ENCODE results near the gene RAD51AP2. TPM values are rescaled to one million over a fixed set of nuclear protein-coding genes. Genes with fewer than 3 reads are reported as not detected.
"Not testable (repeated sequence)": the region's sequence is repeated elsewhere in the genome, so short reads cannot be mapped to it uniquely, and the experiment has no call there.

Gene RAD51AP2
- total RNA-seq, 1 donor from 2014 or later: not detected

DNA sequence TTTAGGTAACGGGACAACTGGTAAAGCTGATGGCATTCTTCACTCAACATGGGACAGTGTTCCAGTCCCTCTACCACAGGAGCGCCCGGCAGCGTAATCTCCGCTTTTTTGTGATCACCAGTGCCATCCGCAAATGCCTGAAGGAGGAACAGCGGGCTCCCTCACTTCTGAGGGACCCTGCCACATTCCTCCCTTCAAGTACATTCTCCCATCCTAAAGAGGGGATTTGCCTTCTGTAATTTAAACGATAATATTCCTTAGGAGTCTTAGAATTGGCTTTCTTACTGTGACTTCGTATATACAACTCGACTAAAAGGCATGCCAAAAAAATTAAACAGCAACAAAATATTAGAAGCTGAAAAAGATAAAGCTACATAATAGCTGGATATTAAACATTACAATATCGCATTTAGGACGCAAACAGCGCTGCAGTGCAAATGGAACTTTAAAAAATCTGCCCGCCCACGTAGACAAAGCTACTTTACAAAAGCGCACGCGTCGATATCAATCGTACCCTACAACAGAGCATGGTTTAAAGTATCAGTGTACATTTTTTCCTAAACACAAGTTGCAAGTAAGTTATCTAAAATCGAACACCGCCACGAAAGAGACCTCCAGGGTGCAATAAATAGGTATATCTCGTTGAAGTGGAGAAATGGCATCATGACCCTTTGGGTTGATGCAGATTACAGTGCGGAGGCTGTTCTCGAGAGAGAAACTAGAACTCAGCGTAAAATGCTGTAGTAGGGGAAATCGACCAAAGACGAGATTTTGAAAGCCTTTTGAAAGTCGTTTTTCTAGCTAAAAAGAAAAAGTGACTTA lies 20.0 kb upstream of the RAD51AP2 start:
- no peak for DNase-seq (ENCODE audit: low spot score)

- DNase-seq (ENCODE audit: low spot score): no peak
These were observed 18.2 kb upstream of the RAD51AP2 start for GRCh38 chr2:17536416-17536815.

DNA sequence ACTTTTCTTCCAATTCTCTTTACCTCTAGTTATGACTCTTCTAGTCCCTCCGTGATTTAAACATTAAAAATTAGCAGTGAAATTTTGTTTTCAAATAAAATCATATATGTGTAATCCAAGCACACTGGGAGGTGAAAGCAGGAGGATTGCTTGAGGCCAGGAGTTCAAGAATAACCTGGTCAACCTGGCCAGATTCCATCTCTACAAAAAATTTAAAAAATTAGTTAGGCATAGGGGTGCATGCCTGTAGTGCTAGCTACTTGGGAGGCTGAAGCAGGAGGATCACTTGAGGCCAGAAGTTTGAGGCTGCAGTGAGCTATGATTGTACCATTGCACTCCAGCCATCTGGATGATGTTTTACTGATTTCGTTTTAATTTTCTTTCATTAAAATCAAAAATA lies 15.3 kb upstream of the RAD51AP2 start:
- no peak for DNase-seq (ENCODE audit: low spot score)

- no peak for DNase-seq (ENCODE audit: low spot score)
These were observed 11.5 kb upstream of the RAD51AP2 start for GRCh38 chr2:17529771-17530170.

DNA sequence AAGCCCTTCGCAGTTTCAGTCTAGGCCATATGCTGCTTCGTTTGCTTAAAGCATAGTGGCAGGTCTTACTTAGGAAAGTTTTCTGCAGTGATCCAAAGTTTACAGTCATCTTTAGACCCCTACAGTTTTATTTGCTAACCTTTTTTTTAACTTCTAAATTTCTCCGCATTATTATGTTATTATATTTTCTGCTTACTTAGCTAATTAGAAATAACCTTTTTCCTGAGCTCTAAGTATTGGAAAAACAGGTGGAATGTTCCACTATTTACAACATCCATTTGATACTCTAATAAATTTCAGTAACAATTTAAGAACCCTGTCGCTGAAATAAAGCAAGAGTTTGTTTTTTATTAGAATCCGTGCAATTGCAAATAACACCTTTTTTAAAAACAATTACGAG lies 4.1 kb upstream of the RAD51AP2 start:
- no peak for DNase-seq (ENCODE audit: low spot score)

DNA sequence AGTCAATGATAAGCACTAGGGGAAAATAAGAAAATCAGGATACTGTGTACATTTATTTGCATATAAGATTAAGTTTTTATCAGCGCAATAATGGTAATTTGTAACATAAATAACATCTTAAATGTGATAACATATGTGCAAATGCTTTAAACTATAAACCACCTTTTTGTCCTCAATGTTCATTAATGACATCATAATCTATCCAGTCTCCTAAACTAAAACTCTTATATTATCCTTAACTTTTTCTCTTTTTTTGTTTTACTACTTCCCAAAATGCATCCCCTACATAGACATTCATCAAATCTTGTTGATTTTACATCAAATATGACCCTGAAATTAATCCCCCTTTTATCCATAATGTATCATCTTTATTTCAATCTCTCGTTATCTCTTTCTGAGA lies 3.4 kb upstream of the RAD51AP2 start:
- DNase-seq (ENCODE audit: low spot score): no peak

DNA sequence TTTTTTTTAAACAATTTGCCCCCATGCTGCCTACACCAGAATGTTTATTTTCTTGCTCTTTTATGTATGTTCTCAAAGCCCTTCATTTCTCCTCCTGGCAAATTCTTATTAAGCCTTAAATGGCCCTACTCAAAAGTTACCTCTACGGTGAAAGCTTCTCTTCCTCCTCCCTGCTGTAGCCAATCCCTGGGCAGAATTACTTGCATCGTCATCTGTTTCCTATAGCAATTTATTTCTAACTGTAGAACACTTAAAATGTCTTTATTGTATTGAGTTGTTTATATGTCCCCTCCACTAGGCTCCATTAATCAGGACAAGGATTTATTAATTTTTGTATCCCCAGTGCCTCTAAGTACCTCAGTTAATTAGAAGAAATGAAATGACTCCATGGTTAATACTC lies 2.5 kb upstream of the RAD51AP2 start:
- no peak for DNase-seq (ENCODE audit: low spot score)

DNA sequence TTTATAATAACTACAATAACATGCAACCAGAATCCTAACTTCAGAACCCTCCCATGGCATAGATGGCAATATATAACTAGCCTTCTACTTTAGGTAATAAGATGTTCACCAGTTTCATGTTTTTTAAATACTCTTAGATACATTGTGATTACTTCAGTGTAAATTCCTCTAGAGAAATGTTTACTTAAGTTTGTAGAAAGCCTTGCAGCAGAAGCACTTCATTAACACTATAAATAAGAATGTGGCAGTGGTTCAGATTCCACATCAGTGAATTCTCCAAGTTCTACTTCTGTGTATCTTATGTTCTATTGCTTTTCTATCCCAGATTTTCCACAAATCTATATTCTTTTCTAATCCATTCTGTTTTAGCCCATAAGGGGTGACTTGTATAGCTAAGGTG lies 1.2 kb upstream of the RAD51AP2 start:
- DNase-seq (ENCODE audit: low spot score): no peak

DNA sequence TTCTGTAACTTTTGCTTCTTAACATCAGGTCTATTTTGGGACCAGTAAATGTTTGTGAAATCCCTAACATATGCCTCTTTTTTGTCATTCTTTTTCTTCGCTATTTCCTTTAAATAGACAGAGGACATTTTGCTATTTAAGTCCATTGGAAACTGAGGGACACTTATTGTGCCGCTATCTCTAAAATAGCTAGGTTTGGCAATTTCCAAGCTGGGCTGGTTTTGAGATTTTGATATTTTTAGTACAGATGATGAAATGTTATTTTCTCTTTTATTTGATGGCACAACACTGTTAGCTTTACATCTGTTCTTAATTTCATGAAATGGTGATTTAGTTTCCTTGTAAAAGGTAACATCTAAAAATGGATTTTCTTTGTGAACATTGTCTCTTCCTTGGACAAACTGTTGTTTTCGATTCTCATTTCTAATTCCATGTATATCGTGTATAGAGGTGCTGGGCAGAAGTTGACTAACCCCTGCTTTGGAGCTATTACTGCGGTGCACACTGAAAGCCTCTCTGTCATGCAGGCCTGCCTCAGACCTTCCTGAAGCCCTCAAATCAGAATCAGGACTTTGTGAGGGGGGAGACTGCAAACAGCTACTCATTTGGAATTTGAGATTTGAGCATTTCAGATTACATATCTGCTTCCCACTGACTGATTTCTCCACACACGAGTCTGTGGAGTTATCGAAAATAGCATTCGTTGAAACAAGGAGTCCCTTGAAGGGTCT lies 594 bp downstream of the RAD51AP2 start:
- no peak for DNase-seq (ENCODE audit: low spot score)

GRCh38 chr2:17515652-17516051 lies 2.6 kb downstream of the RAD51AP2 start:
- no peak for DNase-seq (ENCODE audit: low spot score)

DNA sequence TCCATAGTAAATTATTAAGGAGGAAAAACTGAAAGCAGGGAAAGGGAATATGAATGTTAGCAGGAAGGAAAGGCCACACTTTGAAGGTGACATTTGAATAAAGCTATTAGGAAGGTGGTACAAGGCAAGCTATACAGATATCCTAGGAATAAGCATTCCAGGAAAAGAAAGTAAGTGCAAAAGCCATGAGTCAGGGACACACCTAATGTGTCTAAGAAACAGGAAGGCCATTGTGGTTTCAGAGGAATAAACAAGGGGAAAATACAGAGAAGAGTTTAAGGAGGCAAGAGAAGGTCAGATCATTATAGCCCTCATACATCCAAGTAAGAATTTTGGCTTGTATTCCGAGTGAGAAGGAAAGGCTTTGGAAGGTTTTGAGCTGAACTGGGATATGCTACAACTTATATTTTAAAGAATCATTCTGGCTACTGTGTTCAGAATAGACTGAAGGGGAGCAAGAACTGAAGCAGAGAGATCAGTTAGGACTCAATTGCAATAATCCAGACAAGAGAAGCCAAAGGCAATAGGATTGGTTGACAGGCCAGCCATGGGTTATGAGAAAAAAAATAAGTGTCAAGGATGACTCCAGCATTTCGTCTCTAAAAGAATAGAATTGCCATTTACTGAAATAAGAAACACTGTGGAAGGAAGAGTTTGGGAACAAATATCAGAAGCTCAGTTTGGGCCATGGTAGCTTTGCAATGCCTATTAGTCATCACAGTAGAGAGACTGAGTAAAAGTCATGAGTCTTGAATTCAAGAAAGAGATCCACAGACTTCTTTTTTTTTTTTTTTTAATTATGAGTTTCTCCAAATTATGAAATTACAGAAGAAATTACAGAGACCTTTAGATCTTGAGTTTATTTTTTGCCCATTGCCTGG lies 11.3 kb downstream of the RAD51AP2 start:
- DNase-seq (ENCODE audit: low spot score): no peak

DNA sequence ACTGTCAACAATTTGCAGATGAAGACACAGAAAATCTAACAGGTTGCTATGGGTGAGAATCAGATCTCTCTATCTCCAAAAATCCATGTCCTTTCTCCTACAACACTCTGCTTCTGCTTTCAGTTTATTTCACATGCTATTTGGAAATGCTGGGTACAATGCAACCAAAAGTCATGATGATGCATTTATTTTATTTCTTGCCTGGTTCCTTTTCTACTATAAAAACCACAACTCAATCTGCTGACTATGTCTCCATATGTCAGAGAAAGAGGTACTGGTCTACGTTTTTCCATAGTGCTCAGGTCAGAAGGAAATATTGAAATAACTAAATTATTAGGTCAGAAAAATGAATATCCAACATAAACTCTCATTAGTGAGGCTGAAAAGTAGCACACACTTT lies 20.5 kb downstream of the RAD51AP2 start:
- DNase-seq (ENCODE audit: low spot score): no peak

- no peak for DNase-seq (ENCODE audit: low spot score)
These were observed 22.6 kb downstream of the RAD51AP2 start for GRCh38 chr2:17495590-17495989.

DNA sequence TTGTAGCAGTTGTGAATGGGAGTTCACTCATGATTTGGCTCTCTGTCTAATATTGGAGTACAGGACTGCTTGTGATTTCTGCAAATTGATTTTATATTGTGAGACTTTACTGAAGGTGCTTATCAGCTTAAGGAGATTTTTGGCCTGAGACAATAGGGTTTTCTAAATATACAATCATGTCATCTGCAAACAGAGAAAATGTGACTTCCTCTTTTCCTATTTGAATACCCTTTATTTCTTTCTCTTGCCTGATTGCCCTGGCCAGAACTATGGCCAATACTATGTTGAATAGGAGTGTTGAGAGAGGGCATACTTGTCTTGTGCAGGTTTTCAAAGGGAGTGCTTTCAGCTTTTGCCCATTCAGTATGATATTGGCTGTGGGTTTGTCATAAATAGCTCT lies 28.1 kb downstream of the RAD51AP2 start:
- not testable (repeated sequence) for DNase-seq (ENCODE audit: low spot score)

DNA sequence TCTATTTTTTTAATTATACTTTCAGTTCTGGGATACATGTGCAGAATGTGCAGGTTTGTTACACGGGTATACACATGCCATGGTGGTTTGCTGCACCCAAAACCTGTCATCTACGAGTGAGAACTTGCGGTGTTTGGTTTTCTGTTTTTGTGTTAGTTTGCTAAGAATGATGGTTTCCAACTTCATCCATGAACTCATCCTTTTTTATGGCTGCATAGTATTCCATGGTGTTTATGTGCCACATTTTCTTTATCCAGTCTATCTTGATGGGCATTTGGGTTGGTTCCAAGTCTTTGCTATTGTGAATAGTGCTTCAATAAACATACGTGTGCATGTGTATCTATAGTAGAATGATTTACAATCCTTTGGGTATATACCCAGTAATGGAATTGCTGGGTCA lies 29.6 kb downstream of the RAD51AP2 start:
- not testable (repeated sequence) for DNase-seq (ENCODE audit: low spot score)

DNA sequence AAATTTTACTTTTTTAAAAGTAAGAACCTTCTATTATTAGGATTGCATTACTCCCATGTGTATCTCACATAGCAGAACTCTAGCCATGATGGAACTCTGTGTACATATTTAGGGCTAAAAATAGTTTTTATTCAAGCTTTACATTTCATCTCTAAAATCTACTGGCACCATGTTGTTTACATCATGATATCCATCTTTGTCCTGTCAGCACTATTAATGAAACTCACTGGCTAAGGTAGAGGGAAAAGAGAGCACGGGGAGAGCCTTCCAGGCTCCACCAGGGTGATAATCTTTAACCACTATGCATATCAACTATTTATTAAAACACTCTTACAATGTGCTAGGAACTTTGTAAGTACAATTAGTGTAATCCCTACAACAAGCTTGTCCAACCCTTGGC lies 34.7 kb downstream of the RAD51AP2 start:
- DNase-seq (ENCODE audit: low spot score): no peak

DNA sequence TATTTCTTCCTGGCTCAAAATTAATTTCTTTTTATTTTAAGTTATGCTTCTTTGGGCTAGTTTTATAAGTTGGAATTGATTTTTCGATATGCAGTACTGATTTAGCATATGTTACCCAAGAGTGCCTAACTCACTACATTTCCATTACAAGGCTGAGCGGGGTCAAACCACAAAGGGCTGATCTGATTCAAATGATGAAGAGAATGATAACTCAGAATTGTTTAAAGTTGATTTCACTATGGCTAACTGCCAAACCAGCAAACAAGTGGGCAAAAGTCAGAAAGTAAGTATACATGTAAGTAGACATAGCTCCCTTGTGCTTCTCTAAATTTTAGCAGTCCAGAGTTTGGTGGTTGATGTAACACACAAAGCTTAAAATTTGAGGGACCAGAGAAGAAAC lies 35.6 kb downstream of the RAD51AP2 start:
- DNase-seq (ENCODE audit: low spot score): no peak

DNA sequence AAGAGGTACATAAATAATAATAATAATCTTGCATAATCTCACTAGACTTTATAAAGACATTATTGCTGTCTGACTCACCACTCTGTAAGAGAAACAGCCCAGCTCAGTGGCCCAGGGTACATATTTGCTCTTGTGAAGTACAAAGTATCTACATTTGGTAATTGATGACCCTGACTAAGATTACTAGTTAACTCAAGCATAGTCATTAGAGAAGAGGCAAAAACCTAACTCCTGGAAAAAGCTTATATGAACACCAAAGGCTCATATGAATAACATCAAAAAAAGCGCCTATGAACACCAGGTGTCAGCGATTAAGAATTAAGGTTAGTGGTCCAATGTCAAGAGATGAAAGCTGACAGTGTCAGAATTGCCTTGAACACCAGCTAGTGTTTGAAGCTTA lies 38.4 kb downstream of the RAD51AP2 start:
- no peak for DNase-seq (ENCODE audit: low spot score)

DNA sequence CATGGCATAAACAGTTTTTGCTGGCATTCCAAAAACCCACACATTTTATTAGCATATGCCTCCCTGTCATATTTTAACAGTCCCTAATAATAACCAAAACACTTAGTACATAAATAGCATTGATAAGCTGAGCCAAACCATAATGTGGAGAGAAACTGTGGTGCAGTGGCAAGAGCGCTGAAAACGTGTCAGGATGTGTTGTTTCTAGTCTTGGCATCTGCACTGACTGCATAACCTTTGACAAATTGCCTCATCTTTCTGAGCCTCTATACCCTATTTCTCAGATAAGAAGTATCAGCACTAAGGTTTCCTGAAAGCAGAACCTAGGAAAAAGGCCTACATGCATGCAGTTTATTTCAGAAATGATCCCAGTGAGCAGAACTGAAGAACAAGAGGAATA lies 41.4 kb downstream of the RAD51AP2 start:
- DNase-seq (ENCODE audit: low spot score): no peak

DNA sequence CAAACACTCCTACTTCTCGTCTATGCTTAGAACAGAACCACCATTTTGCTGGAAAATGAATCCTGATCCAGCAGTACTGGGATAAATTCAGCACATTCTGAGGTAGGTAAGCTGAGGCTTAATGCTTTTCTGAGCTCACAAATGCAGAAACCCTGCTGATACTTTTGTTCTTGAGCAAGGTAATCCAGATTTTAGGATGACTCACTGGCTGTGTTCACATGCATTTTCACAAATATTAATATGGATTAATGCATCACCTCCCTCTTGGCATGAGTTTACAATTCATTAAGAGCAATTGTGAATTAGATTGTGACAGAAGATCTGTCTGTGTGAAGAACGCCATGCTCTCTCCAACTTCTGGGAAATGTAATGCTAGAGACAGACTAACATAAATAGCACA lies 42.2 kb downstream of the RAD51AP2 start:
- no peak for DNase-seq (ENCODE audit: low spot score)

DNA sequence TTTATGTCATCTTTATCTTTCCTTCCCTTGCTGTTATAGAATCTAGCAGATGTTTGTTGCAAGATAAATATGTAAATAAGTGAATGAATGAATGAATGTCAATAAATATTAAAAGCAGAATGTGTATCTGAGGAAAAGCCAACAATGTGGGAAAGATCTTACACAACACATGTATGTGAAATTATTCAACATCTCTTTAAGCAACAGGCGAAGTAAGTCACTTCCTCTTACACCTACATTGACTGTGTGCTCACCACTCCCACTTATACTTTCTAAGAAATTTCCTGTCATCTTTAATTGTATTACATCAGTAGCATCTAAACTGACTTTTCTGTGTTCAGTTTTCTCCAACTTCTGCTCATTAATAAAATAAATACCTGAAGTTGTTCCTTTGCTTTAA lies 43.0 kb downstream of the RAD51AP2 start:
- no peak for DNase-seq (ENCODE audit: low spot score)

DNA sequence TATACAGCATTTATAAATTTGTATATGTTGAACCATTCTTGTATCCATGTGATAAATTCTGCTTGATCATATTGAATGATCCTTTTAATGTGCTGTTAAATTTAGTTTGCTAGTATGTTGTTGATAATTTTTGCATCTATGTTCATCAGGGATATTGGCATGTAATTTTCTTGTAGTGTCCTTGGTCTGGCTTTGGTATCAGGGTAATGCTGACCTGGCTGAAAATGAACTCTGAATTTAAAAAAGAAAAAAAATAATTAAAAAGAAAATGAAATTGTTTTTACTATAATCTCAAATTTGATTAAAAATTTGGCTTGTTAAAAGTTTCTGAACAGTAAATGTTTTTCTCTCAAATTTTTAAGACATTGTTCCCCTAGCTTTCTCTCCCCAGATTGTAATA lies 46.3 kb downstream of the RAD51AP2 start:
- DNase-seq (ENCODE audit: low spot score): no peak

Measured in ureter (tissue), 1 donor.